HG03025 (cell line): ENCODE measurements around the gene CKB.
"Not testable (repeated sequence)": the region's sequence is repeated elsewhere in the genome, so short reads cannot be mapped to it uniquely, and the experiment has no call there.

Experiments
- ATAC-seq: cut with Tn5 transposase; IDR thresholded peaks from one replicate; pipeline ENCODE4 v1.9.1; 2021; ENCODE audit warnings: mild to moderate bottlenecking, moderate library complexity; ENCODE audit not compliant: unreplicated experiment, low FRiP score

CKB gene

DNA sequence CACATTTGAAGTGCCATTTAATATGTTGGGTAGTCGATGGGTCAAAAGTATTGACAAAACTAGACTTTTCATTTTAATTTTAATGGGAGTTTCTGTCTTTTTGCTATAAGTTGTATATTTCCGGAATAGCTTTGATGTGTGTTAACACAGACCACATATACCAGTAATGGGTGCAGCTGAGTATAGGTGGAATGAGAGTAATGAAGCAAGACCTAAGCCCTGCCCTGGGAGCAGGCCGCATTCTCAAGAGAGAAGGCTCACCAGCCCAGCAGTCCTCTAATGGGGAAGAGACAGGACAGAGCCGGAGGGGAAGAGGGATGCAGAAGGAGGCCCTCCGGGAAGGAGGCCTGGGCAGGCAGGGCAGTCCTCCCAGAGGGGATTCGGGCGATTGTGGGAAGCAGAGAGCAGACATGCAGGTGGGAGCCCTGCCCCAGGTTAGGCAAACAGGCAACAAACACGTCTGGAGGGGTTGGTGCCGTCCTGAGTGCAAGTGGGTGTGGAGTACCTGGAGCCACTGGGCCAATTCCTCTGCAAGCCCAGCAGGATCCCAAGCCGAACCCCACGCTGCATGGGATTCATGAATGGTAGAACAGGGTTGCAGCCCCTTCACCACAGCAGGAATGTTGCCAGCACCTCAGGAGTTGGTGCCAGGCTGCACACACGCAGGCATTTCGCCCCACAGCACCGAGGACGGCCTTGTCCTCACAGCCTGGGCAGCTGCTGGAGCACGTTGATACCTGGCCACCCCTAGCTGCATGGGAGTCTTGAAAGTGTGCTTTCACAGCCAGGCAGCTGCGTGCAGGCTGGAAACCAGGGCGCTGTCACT, 7.8 kb downstream of the CKB start:
- no peak for ATAC-seq

- ATAC-seq, result no peak
Measured at GRCh38 chr14:103512701-103513611, 9.7 kb downstream of the CKB start.

DNA sequence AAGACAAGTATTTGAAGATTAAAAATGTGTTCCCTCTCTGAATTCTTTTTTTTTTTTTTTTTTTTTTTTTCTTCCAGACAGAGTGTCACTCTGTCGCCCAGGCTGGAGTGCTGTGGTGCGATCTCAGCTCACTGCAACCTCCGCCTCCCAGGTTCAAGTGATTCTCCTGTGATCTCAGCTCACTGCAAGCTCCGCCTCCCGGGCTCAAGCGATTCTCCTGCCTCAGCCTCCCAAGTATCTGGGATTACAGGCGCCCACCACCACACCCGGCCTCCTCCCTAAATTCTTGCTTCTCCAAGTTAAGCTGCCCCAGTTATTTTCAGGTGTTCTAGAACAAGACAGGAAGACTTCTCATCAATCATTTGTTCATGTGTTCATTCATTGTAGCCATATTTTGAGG, 10.4 kb downstream of the CKB start:
- ATAC-seq, result not testable (repeated sequence)

DNA sequence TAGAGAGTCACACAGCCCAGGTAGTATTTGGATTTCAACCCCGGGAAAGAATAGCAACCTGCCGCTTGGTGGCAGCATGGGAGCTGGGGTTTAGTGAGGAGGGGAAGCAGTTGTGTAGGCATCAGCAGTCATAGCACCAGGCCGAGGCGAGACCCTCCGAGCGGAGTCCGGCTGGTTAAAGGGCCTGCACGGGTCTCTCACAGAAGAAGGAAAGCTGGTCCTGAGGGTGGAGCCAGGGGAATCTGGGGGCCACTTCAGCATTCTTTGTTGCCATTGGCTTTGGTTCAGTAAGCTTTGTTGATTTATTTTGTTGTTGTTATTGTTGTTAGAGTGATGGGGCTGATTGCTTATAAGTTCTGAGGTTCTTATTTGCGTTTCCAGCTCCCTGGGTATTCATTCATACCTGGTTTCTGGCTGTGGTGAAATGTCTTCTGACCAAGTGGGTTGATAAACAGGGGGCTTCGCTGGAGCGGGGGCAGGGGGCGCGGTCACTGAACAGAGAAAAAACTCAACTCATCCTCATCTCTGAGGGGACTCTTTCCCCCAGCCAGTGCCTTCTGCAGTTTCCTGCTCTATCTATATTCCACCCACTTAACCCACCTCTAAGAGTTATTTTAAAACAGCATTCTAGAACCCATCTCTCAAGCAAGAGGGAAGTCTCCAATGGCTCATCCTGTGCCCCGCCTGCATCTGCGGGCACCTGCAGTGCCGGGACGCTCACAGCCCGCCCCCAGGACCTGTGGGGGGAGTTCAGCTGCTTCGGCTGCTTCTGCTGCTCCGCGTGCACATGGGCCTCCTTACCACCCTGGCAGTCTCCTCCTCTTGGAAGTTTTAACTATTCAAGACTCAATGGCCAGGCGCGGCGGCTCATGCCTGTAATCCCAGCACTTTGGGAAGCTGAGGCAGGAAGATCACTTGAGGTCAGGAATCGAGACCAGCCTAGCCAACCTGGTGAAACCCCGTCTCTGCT, 11.6 kb downstream of the CKB start:
- no peak for ATAC-seq

GRCh38 chr14:103509864-103510723, 12.5 kb downstream of the CKB start:
- no peak for ATAC-seq

- ATAC-seq, result no peak
Measured at GRCh38 chr14:103508521-103509329, 13.9 kb downstream of the CKB start.

- ATAC-seq, result no peak
Measured at GRCh38 chr14:103507751-103508150, 14.9 kb downstream of the CKB start.

- no peak for ATAC-seq
Measured at GRCh38 chr14:103504991-103505565, 17.6 kb downstream of the CKB start.

DNA sequence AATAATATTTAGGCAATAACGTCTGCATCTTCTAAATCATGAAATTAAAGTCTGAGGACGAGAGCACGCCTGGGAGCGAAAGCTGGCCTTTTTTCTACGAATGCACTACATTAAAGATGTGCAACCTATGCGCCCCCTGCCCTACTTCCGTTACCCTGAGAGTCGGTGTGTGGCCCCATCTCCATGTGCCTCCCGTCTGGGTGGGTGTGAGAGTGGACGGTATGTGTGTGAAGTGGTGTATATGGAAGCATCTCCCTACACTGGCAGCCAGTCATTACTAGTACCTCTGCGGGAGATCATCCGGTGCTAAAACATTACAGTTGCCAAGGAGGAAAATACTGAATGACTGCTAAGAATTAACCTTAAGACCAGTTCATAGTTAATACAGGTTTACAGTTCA, 19.3 kb downstream of the CKB start:
- no peak for ATAC-seq

DNA sequence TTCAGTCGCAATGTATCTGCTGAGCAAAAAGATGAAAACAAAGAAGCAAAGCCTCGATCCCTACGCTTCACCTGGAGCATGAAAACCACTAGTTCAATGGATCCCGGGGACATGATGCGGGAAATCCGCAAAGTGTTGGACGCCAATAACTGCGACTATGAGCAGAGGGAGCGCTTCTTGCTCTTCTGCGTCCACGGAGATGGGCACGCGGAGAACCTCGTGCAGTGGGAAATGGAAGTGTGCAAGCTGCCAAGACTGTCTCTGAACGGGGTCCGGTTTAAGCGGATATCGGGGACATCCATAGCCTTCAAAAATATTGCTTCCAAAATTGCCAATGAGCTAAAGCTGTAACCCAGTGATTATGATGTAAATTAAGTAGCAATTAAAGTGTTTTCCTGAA, 19.8 kb downstream of the CKB start:
- ATAC-seq, result no peak

DNA sequence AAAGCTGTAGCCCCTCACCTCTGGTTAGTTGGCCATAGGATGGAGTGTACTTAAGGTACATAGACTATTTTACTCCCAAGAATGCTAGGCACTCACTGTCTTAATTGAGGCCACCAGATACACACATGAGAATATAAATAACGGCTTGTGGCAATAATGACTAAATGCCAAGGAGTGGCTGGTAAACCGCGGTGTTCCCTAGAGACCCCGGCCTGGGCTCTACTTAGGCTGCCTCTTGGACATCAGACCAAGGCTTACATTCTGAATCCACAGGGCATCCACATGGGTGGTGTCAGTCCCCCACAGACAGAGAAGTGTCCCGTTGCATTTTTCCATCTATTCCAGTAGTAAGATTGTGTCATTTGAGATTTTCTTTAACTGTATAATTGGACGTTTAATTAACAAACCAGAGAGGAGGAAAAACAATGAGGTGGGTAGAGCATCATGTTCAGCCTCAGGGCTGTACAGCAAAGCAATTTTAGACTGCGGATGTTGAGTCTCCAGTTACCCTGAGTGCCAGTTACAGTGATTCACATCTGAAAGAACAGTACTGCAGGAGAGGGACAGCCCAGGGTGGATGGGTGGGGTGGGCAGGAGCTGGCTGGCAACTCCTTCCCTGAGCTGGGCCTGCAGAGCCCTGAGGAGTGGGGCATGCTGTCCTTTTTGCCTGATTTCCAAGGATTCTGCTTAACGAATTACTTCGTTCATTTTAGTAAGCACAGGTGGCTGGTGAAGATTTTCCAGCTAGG, 20.5 kb downstream of the CKB start:
- no peak for ATAC-seq

DNA sequence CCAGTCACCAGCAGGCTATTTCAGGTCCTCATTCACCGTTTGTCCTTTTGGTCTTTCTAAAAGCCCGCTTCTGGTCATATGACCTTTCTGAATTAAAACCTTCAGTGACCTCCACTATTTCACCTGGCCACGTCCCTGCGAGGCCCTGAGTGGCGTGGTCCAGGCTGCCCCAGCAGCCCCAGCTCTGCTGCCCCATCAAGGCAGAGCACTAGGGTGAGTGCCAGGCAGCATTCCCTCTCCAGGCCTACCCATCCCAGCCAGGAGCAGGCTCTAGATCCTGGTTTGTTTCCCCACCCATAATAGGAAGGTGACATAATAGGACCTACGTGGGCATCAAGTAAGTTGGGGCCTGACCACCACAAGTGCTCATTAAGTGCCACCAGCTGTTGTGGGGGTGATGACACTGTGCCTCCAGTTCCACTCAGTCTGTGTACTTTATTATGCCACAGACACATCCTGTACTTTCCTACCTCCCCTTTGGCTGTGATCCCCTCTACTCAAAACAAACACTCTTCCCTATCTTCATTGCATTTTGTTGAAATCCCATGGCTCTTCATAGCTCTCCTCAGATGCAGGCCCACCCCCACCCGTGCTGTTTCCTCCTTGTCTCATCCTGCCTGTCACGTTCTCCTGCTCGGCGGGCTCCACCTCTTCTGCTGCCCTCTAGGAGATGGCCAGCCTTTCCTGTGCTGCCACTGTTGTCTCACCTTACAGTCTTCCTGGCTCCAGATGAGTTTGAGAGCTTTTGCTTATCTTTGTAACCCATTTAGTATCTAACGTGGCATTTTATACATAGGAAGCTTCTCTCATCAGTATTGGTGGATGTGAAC, 21.4 kb downstream of the CKB start:
- ATAC-seq, result no peak

DNA sequence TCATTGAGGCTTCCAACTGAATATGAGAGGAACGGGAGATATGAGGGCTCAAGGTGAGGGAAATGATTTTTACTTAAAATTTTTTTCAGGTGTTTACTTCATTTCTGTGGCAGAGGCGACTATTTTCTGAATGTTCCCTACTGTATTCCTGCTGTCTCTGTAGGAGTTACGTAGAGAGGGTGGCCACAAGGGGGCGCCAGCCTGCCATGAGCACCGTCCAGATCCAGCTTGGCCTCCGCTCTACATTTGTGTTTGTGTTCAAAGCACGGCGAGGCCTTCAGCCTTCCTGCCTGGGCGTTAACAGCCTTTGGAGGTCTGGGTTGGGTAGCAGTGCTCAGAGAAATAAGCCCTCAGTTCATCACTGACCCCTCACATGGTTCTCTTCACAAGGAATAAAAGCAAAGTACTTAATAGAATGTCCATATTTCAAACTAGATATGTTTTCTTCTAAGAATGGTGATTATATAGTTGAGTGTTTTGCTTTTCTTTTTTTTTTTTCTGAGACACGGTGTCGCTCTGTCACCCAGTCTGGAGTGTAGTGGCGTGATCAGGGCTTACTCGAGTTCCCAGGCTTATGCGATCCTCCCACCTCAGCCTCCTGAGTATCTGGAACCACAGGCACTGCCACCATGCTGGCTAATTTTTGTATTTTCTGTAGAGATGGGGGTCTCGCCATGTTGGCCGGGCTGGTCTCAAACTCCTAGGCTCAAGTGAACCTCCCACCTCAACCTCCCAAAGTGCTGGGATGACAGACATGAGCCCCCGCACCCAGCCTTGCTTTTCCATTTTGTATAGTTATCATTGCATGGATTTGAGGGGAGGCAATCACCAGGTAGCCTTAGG, 22.3 kb downstream of the CKB start:
- ATAC-seq, result no peak

GRCh38 chr14:103499709-103500108, 22.9 kb downstream of the CKB start:
- no peak for ATAC-seq

DNA sequence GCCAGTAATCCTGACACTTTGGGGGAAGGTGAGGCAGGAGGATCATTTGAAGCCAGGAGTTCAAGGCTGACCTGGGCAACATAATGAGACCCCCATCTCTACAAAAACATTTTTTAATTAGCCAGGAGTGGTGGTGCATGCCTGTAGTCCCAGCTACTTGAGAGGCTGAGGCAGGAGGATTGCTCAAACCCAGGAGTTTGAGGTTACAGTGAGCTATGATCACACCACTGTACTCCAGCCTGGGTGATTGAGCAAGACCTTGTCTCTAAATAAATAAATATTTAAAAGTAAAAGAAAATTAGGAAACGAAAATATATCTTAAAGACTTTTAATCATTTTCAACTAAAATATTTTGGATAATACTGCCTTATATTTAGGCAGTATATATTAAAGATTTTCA, 25.9 kb downstream of the CKB start:
- no peak for ATAC-seq

DNA sequence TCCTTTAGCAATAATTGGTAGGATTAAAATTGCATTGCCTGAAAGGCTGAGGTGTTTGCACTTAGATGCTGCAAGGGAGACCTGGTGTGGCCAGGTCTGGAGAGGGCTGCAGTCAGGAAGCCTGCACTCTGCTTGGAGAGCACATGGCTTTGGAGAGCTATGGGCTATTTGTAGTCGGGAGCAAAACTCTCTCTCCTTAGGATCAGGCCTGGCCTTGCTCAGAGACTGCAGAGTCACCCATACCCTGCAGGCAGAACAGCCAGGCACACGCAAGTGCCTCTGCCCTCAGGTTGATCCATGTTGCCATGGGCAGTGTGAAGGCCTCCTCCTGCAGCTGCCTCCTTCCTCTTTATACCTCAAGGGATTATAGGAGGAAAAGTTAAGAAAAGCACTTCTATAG, 26.8 kb downstream of the CKB start:
- no peak for ATAC-seq
